HG03457 (cell line): ENCODE data around the gene FSHR.

Source experiments
- ATAC-seq: cut with Tn5 transposase; IDR thresholded peaks from one replicate; pipeline ENCODE4 v1.9.1; 2021; ENCODE audit warnings: moderate number of reproducible peaks; ENCODE audit not compliant: unreplicated experiment

FSHR gene

DNA sequence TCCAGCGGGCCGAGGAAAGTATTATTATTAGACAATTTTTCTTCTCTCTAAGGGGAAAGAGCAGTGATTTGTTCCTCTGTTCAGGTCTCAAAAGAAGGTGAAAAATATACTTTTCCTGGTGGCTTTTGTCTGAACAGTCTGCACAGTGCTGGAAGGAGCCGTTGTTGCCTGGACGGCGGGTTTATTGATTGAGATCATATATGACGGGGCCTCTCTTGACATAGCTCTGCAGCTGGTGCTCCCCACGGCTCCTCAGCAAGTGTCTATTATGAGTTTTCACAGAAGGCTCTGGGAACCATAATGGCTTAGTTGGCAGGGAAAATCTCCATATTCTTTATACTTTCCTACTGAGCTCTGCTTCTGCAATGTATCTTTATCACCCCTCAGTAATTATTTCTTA, 42.9 kb downstream of the FSHR start:
- no peak for ATAC-seq

DNA sequence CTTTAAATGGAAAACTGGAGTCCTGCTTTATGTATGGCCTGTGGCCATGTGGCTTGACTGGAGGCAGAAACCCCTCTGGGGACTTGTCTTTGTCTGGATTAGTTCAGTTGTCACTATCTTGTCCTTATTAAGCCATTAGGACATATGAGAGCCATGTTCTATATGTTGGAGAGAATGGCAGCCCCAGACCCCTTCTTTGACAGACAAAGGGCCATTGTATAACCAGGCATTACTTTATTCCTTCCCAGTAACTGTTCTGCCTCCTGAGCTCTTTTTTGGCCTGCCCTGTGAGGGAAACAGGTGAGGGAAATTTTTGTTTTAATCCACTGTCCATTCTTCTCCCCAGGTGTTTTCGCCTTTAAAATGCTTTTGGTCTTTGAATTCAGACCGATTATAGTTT, 43.3 kb downstream of the FSHR start:
- no peak for ATAC-seq

DNA sequence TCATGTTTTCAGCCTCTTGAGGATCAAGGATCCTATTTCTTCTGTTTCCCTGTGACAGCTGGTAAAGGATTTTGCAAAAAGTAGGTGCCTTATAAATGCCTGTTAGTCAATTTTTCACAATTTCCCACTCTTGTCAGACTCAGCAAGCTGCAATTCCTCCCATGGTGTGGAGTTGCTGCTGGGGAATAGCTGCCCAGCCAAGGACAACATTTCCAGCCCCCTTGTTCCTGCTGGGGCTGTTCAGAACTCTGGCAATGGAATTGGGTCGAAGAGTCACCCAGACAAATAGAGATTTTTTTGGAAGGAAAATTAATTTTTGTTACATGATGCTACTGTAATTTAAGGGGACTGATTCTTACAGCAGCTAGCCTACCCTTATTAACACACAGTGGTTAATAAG, 43.7 kb downstream of the FSHR start:
- ATAC-seq: no peak

DNA sequence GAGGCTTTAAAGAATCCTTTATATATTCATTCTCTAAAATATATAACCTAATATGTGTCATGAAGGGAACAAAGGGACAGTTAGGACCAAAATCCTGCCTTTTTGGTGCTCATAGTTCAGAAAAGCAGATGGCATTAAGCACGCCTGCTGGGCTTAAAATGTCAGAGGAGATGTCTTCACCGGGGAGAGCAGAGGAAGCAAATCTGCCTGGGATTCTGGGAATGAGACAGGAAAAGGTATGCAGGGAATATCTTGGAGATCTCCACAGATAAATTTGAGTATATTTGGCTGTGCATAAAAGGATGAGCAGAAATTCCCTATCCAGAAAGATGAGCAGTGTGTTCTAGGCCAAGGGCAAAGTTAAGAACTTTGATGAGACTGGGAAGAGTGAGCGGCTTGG, 45.5 kb downstream of the FSHR start:
- ATAC-seq: no peak

DNA sequence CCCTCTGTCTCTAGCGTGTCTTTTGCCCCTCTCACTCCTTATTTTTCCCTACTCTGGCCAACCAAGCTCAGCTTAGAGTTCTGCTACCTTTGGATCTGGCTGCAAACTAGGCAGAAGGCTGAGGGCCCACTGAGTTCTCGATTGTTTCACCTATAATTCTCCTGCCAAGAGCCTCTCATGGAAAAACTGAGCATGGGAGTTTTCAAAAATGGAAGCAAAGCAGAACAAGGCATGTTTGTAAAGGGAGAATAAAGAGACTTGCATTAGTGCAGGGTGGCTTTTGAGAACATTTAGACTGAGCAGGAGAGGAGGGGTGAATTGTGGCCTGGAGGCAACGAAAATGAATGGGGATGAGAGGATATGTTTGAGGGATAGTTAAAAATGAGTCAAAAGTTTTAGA, 45.9 kb downstream of the FSHR start:
- no peak for ATAC-seq

DNA sequence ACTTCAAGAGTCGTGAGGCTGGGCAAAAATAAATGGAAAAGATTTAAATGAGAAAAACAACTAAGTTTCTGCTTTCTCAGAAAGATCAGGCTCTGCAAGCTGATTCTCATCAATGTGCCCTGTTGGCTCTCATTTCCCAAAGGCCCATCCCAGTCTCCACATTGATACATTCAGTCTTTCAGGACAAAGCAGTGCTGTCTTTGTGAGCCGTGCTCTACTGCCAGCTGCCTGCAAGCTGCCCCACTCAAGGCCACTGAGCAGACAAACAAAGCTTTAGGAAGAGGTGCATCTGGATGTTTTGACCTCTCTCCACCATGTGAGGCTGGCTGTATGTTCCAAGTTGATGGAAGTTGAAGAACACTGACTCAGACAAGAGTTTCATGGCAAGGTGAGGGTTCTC, 48.8 kb downstream of the FSHR start:
- ATAC-seq: no peak

DNA sequence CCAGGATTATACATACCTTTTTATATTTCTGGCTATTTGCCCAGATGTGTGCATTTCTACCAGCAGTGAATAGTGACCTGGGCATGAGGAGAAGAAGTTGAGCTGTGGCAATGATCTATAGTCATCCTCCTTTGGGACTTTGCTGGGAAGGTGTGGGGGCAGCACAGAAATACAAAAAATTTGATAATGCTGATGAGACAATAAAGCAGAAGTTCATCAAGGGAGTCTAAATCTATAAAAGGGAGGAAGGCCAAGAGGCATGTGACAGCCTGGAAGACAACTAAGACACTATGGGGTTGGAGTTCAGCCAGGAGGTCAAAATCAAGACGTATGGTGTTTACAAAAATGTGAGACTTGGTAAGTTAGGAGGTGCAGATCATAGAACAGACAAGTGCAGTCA, 52.2 kb downstream of the FSHR start:
- ATAC-seq: no peak

DNA sequence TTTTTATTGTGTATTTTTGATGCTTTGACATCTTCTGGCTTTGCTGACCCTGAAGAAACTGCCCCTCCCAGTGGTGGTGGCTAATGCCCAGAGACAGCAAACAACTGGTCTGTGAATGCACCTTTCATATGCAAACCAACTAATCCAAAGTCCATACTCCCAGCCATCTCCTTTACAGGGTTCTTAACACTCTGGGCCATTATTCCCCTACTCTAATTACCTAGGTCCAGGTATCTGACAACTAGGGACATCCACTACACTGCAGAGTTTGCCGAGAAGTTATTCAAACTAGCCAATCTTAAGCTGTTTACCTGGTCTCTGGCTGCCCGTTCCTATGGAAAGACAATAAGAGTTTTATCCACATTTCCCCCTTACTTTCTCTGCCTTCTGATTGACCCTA, 73.6 kb downstream of the FSHR start:
- no peak for ATAC-seq

DNA sequence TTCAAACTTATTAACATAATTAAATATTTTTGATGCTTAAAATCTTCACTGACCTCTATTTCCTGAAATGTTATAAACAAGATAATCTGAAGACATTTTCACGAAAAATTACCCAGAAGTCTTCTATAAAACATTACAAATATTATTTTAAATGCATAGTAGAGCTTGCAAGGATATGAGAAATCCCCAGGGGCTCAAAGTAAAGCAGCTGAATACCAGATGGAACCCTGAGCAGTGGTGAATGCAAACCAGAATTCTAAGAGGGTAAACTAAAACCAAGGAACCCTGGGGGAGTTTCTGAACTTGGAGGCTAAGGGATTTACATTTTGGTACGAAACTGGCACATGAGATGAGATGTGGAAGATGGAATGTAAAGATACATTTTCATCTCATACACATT, 83.6 kb downstream of the FSHR start:
- no peak for ATAC-seq

DNA sequence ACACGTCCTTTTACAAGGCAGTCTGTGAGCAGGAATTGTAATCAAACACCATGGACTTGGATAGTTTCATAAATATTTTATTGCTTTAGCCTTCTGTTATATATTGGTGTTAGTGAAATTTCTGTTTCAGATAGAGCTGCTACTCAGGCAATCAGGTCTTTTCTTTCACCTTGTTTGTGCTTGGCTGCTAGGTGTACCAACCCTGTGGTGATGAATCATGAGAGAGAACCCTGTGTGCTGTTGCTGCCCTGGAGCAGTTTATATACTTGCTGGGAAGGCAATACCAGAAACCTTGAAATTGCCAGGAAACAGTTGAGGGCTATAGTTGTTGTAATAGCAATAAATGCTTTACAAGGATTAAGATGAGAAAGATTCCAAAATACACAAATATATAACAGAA, 84.5 kb downstream of the FSHR start:
- no peak for ATAC-seq

DNA sequence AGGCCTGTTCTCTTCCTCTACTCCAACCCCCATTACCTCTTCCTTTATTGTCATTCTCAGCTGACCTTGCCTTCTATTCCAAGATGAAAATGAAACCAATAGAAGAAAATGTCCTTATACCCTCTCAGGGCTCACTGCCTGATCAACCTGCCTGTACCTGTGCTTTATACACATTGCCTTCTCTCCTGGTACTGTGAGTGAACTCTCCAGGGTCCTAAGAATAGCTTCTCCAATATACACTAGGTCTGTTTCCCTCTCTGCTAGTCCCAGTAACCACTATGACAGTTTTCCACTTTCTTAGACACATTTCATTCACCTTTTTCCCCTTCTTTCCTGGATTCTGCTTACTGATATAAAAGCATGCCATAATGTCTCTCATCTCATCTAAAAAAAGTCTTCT, 85.7 kb downstream of the FSHR start:
- ATAC-seq: no peak

DNA sequence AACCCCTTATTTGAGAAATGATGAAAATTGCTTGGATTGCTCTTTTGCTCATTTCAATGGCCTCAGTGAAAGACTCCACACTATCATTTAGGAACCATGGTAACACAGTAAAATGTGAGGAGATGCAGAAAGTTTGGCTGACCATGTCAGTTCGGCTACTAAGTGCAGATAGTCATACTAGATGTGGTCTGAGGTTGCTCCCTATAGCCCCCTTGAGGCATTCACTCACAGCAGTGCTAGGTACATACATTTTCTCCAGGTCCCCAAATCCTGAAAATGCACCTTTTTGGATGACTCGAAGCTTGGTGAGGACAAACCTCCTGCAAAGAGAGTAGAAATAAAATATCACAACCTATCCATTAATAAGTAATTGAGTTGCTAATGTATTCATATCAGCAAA, 86.3 kb downstream of the FSHR start:
- ATAC-seq: no peak

DNA sequence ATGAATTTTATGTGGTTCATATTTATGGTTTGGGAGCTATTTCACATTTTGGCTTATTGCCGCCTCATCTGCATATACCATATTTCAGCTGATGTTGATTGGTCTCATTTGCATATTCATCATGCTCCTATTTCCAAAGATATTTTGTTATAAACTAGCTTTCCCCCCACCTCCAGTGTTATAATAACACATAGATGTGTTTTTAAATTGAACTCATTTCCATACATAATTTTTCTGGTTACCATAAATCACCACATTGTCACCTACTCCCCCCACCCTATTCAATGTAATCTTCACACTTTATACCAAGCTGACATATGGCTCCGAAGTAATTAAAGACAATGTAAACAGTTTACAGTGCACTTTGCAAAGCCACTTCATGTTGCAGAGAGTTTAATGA, 101.2 kb downstream of the FSHR start:
- no peak for ATAC-seq

DNA sequence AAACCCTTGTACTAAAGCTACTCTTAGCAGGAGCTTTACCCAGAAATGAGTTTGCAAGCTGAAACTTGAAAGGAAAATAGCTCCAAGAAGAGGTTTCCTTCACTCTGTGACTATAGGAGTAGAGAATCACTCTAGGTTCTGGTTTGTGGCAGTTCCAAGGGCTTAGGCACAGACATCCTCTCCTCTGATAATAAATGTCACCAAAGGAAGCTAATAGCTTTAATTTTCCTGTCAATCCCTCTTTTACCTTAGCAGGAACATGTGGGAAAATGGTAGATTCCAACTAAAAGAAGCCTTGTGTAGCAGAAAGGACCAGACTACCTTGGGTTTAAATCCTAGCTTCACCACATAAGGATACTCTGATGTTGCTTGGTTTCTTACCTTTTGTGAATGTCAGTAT, 104.0 kb downstream of the FSHR start:
- ATAC-seq: no peak

DNA sequence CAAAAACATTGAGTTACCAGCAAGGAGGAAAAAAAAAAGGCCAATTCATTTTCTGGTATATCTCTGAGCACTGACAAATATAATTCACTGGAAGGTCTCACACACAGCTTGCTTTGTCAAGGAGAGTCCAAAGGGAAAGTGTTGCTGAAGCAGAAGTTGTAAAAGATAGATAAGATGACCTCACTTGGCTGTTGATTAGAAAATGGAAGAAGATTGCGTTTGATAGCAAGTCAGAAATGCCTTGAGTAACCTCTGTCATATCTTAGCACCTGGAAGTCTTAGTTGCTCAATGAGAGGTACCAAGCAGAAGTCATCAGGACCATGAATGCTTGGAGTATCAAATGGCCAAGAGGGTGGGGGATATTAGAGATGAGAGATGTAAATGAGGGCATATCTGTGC, 105.2 kb downstream of the FSHR start:
- no peak for ATAC-seq

DNA sequence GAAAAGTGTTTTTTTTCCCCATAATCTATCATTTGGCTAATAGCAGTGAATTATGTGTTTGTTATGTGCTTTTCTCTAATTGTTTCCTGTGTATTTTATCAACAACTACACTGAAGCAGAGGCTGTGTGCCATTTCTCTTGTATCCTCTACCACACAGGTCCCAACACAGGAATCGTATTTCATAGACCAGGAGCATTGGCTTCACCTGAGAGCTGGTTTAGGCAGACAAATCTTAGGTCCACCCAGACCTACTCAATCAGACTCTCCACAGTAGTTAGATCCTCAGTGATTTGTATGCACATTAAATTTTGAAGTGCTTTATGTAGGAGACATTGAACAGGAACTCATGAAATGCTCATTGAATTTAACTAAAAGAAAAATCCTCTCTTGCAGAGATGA, 109.2 kb downstream of the FSHR start:
- no peak for ATAC-seq

DNA sequence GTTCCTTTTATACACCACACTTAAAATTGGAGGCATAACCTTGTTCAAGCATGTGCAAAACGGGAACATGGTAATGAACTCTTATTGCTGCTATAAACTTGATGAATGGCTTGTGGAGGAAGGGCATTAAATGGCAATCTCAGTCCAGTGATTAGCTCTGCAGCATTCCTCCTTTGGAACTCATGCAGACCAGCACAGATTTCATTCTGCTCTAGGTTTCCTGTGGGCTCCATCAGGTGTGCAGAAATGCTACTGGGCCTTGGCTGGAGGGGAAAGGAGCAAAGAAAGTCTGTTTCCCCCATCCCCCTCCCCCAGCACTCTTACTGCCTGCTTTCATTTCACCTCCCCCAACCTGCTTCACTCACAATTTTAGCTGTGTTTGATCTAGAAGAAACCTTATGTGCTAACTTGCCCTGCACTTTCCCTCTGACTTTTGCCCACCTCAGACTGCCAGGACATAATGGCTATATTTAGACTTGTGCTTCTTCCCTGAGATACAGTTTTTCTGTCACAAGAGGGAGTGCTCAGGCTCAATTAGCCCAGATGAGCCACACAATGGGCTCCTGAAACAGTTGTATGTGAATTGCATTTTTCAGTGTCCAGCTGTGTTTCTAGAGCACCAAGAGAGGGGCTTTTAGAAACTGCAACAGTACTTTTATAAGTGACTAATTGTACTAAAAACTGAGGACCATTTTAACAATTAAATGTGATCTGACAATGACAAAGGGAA, 109.8 kb downstream of the FSHR start:
- ATAC-seq: no peak

DNA sequence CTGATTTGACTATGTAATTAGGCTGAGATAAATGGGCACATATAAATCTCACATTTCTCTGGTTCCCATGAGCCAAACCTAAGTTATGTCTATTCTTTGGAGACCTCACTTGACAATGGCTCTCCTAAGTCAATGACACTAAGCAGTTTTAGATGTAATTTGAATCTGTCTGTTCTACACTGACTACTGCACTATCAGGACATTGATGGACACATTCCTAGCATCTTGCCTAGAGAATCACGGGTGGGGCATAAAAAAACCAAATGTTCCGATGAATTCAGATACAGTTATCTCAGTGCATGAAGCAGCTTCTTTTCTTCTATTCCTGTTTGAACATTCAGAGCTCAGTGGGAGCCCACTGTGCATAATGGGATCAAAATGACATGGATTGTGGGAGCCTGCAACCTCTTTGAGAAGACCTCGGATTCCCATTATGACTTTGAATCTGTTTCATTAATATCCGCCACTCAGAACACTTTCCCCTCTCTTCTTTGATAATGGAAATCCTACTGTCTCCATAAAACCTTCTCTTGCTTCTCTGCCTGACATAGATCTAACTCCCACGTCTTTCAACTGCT, 110.8 kb downstream of the FSHR start:
- ATAC-seq: no peak

DNA sequence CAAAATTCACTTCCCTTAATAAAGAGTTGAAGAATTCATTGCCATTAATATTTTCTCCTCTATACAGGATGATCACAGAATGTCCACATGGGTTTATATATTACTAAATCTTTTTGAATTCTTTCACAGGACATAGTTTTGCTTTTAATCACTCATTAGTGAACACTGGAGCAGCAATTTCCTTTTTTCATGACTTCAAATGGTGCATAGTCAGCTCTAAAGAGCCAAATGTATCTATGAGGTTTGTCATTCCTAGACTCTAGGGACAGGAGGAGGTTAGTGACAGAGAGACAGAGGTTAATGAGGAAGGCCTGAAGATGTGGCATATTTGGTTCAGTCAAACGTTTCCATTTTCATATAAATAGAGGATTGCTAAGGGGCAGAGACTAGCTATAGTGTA, 111.8 kb downstream of the FSHR start:
- ATAC-seq: no peak

DNA sequence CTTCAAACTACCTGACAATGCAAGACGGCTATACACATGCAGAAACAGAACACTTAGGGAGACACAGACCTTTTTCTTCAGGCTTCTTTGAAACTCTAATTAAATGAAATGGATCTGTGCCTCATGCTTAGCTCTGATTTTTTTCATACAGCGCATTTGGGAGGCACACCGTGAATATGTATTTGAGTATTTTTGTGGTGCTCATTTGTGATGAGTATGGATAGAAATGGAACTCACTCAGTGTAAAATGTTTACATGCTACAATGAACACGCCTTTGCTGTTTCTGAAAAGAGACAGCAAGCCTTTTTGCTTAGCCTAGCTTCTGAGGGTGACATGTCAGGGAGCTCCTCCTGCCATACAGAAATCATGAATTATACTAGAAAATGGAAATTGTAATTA, 113.3 kb downstream of the FSHR start:
- ATAC-seq: no peak

DNA sequence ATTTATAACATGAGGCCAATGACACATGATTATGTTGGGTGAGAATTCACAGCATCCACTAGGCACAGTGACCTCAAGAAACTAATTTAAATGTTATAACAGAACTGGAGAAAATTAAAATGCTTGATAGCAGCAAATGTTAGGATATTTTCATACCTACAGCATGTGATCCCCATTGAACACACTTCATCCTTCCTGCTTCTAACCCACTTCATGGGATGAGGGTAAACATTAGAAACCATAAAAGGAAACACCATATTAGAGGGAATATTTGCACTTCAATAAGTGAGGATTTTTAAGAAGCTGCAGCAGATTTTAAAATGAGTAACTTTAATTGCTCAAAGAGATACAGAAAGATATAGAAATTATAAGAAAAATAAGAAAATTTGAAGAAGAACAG, 117.1 kb downstream of the FSHR start:
- ATAC-seq: no peak

DNA sequence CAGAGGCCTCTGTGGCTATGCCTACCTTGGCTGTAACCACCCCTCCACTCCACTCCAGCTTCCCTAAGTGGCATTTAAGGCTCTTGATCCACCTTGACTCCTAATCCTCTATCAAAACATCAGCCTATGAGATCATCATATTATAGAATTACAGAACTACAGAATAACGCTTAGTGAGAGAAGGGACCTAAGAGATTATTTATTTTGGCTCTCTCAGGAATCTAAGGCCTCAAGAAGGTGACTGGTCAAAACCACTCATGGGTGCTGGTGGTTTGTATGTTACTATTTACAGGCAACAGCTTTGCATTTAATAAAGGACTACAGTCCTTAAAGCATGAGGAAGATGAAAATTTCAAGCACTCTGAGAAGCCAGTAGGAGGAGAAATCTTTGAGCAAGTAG, 118.8 kb downstream of the FSHR start:
- ATAC-seq: no peak
